GM12891 (cell line): ENCODE results near the gene TRMU.

ENCODE experiments used
- POLR2A ChIP-seq: IDR thresholded peaks from 2 replicates; pipeline ENCODE4 v1.6.1; 2011; ENCODE audit warnings: low read depth, low read length, control low read depth
- POLR2AphosphoS5 ChIP-seq: IDR thresholded peaks from 2 replicates; pipeline ENCODE4 v1.6.1; 2011; ENCODE audit warnings: low read depth, low read length, control low read depth
- TAF1 ChIP-seq: IDR thresholded peaks from 2 replicates; pipeline ENCODE4 v1.6.1; 2011; ENCODE audit warnings: low read depth, low read length, control low read depth

- TF ChIP-seq TAF1 (no peak), POLR2AphosphoS5 (no peak), POLR2A (no peak)
Observed at GRCh38 chr22:46286941-46287872, 48.3 kb upstream of the TRMU start.
